Esophagus muscularis mucosa (tissue), 4 donors: ENCODE data around the gene ANKRD33B. TPM values are rescaled to one million over a fixed set of nuclear protein-coding genes. Genes with fewer than 3 reads are reported as not detected.

Experiments used
- DNase-seq: peaks from one replicate; pipeline ENCODE4 v3.0.0-alpha.2; 2017; ENCODE audit errors: extremely low spot score
- H3K27ac ChIP-seq, 4 donors: fragments of 200-600 bp; sonication (generic); replicated peaks in 1 of 4; 1 replicate in 3 of 4; 2 replicates in 1 of 4; pipeline ENCODE4 v1.5.1; 2016 to 2019; ENCODE audit warnings: mild to moderate bottlenecking in 1 of 4
- H3K27me3 ChIP-seq, 4 donors: fragments of 200-600 bp; sonication (generic); one replicate each; pipeline versions ENCODE4 v1.5.1 to v1.6.0; 2016 to 2019
- H3K36me3 ChIP-seq, 4 donors: fragments of 200-600 bp; sonication (generic); one replicate each; pipeline ENCODE4 v1.5.1; 2016 to 2019
- H3K4me1 ChIP-seq, 4 donors: fragments of 200-600 bp; sonication (generic); one replicate each; pipeline ENCODE4 v1.5.1; 2016 to 2019
- H3K4me3 ChIP-seq, 4 donors: fragments of 200-600 bp; sonication (generic); 1 replicate in 2 of 4; 2 replicates in 2 of 4; pipeline ENCODE4 v1.5.1; 2016 to 2019; ENCODE audit warnings: mild to moderate bottlenecking in 4 of 4, moderate library complexity in 1 of 4
- H3K9me3 ChIP-seq, 4 donors: fragments of 200-600 bp; sonication (generic); 1 replicate in 3 of 4; 2 replicates in 1 of 4; pipeline ENCODE4 v1.5.1; 2016 to 2019
- CTCF ChIP-seq, 3 experiments: fragments of 200-600 bp in 2 of 3; fragments of 450-650 bp in 1 of 3; sonication (generic) in 2 of 3; IDR thresholded peaks; one replicate each; pipeline ENCODE4 v1.5.1; 2017 to 2019; ENCODE audit warnings: antibody characterized with exemption in 3 of 3, mild to moderate bottlenecking in 2 of 3, moderate library complexity in 1 of 3
- EP300 ChIP-seq: sonication (generic); formaldehyde crosslinking; IDR thresholded peaks from one replicate; pipeline ENCODE4 v1.6.1; 2017; ENCODE audit warnings: antibody characterized with exemption
- POLR2A ChIP-seq: fragments of 450-650 bp; IDR thresholded peaks from one replicate; pipeline ENCODE4 v1.6.1; 2017; ENCODE audit warnings: antibody characterized with exemption, moderate library complexity, mild to moderate bottlenecking, low read depth
- POLR2AphosphoS5 ChIP-seq, 2 donors: sonication (generic); formaldehyde crosslinking; IDR thresholded peaks; one replicate each; pipeline ENCODE4 v1.6.1; 2017; ENCODE audit warnings: antibody characterized with exemption in 2 of 2
- WGBS: methylation state at CpG from one replicate; pipeline ENCODE4 v1.1.5; 2018; 5-methylcytosine and 5-hydroxymethylcytosine counted together
- intact Hi-C: fragments of 100-400 bp; cut with DNase I; formaldehyde crosslinking; loops from one replicate; pipeline ENCODE4 v1.15.1; 2023
- total RNA-seq, 4 donors: library from RNA; depleted of rRNA; stranded (reverse); fragments of >200 nt; gene quantifications; one replicate each; pipeline versions ENCODE4 v1.1.0 to v1.2.1, GENCODE V29; 2016

The ANKRD33B gene
- total RNA-seq, 4 donors from 2014 or later, result 4.6 to 8.2 (median 6.7) TPM

GRCh38 chr5:10588109-10588775 is 24.4 kb downstream of the ANKRD33B start:
- 85% methylated on average over 8 of the region's 8 CpGs for WGBS
- no peak for DNase-seq
- no peak overlapping the region for H3K4me3 ChIP-seq
- H3K27me3 ChIP-seq, result peaks cover 0 to 19% (median 0%) of the 10 kb centered on the region in 4 donors
- no peaks in the 10 kb centered on the region for H3K36me3 ChIP-seq
- no peak overlapping the region for H3K27ac ChIP-seq
- peaks cover 0 to 10% (median 3%) of the 10 kb centered on the region in 4 donors for H3K4me1 ChIP-seq
- peaks cover 0 to 5% (median 0%) of the 10 kb centered on the region in 4 donors for H3K9me3 ChIP-seq
- TF ChIP-seq POLR2A (no peak), EP300 (no peak), CTCF (IDR thresholded peaks at IDR 0.05) (no peak), POLR2AphosphoS5 (IDR thresholded peaks at IDR 0.05) (no peak)
- intact Hi-C loops, result no loop called here

- H3K27ac ChIP-seq, result no peak overlapping the region
- H3K27me3 ChIP-seq, result peaks cover 0 to 17% (median 0%) of the 10 kb centered on the region in 4 donors
- DNase-seq, result no peak
- no peak overlapping the region for H3K4me3 ChIP-seq
- intact Hi-C loops, result no loop called here
- WGBS, result 78% methylated on average over 9 of the region's 11 CpGs
- no peaks in the 10 kb centered on the region for H3K36me3 ChIP-seq
- H3K9me3 ChIP-seq, result peaks cover 0 to 5% (median 0%) of the 10 kb centered on the region in 4 donors
- TF ChIP-seq EP300 (no peak), POLR2A (no peak), CTCF (IDR thresholded peaks at IDR 0.05) (no peak), POLR2AphosphoS5 (IDR thresholded peaks at IDR 0.05) (no peak)
- peaks cover 0 to 7% (median 3%) of the 10 kb centered on the region in 4 donors for H3K4me1 ChIP-seq
Measured at GRCh38 chr5:10588779-10589447, 25.0 kb downstream of the ANKRD33B start.

- TF ChIP-seq EP300 (no peak), POLR2A (no peak), POLR2AphosphoS5 (IDR thresholded peaks at IDR 0.05) (no peak), CTCF (IDR thresholded peaks at IDR 0.05) (no peak)
- intact Hi-C loops, result no loop called here
- WGBS, result 70% methylated on average over 11 of the region's 13 CpGs
Measured at GRCh38 chr5:10590226-10590999, 26.5 kb downstream of the ANKRD33B start.

GRCh38 chr5:10591159-10591558 is 27.3 kb downstream of the ANKRD33B start:
- Histone ChIP-seq H3K4me3 (no peak overlapping the region), H3K27me3 (no peaks in the 10 kb centered on the region), H3K9me3 (peaks cover 0 to 5% (median 0%) of the 10 kb centered on the region in 4 donors), H3K36me3 (no peaks in the 10 kb centered on the region), H3K4me1 (peaks cover 7 to 14% (median 11%) of the 10 kb centered on the region in 4 donors), H3K27ac (no peak overlapping the region)
- TF ChIP-seq POLR2AphosphoS5 (IDR thresholded peaks at IDR 0.05), result no peak
- TF ChIP-seq CTCF (IDR thresholded peaks at IDR 0.05), result no peak
- TF ChIP-seq EP300, result no peak
- no peak for TF ChIP-seq POLR2A
- intact Hi-C loops, result no loop called here
- WGBS, result 87% methylated on average over 5 of the region's 6 CpGs
- no peak for DNase-seq

More at GRCh38 chr5:10590226-10590999, 26.5 kb downstream of the ANKRD33B start:
- H3K4me3 ChIP-seq, result no peak overlapping the region
- peaks cover 0 to 3% (median 0%) of the 10 kb centered on the region in 4 donors for H3K27me3 ChIP-seq
- no peak overlapping the region for H3K27ac ChIP-seq
- H3K4me1 ChIP-seq, result peaks cover 5 to 10% (median 7%) of the 10 kb centered on the region in 4 donors
- DNase-seq, result no peak
- H3K36me3 ChIP-seq, result no peaks in the 10 kb centered on the region
- H3K9me3 ChIP-seq, result peaks cover 0 to 5% (median 0%) of the 10 kb centered on the region in 4 donors
